AG04449 (cell line): ENCODE measurements around the gene GALNT10.
A peak's percentile ranks its signal among the peaks of the same experiment; 100 is the strongest.

ENCODE experiments used
- CTCF ChIA-PET: fragments of 350-600 bp; formaldehyde crosslinking; extraction: SDS; loops from one replicate; lab custom pipeline; 2021; ENCODE audit warnings: antibody characterized with exemption; lab: Yijun Ruan, JAX
- POLR2A ChIA-PET: fragments of 400-600, 350-600 bp; formaldehyde crosslinking; extraction: SDS; loops from one replicate; lab custom pipeline; 2020; ENCODE audit warnings: antibody characterized with exemption, inconsistent platforms; lab: Yijun Ruan, JAX
- DNase-seq: peaks from one replicate; pipeline ENCODE4 v3.0.0-alpha.2; 2010; ENCODE audit warnings: low read depth, low spot score
- H3K4me3 ChIP-seq: 2 replicates; pipeline ENCODE4 v1.5.1; 2011; ENCODE audit warnings: low read depth, mild to moderate bottlenecking, control low read depth, low read length
- CTCF ChIP-seq: IDR thresholded peaks from one replicate; pipeline ENCODE4 v1.5.1; 2011; ENCODE audit warnings: mild to moderate bottlenecking, moderate library complexity, low read length, control low read depth, inconsistent platforms; ENCODE audit not compliant: insufficient read depth; ENCODE audit errors: missing control alignments

Gene GALNT10, protein sequence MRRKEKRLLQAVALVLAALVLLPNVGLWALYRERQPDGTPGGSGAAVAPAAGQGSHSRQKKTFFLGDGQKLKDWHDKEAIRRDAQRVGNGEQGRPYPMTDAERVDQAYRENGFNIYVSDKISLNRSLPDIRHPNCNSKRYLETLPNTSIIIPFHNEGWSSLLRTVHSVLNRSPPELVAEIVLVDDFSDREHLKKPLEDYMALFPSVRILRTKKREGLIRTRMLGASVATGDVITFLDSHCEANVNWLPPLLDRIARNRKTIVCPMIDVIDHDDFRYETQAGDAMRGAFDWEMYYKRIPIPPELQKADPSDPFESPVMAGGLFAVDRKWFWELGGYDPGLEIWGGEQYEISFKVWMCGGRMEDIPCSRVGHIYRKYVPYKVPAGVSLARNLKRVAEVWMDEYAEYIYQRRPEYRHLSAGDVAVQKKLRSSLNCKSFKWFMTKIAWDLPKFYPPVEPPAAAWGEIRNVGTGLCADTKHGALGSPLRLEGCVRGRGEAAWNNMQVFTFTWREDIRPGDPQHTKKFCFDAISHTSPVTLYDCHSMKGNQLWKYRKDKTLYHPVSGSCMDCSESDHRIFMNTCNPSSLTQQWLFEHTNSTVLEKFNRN

GRCh38 chr5:154190595-154191304 is at the start of gene GALNT10:
GALNT10 (plus strand) TSS chr5:154190733; CDS start chr5:154190867, 134 bp downstream.
- no peak for DNase-seq

GRCh38 chr5:154141745-154142221 is 48.8 kb upstream of the GALNT10 start:
- no peak for TF ChIP-seq CTCF
- H3K4me3 ChIP-seq = no peak overlapping the region
- DNase-seq = no peak
- ChIA-PET POLR2A (no interaction called here), CTCF (no interaction called here)

More at GRCh38 chr5:154190595-154191304, at the start of gene GALNT10:
- ChIA-PET CTCF (interaction anchor here (0.7 to 10.0 kb wide), 12 partner anchors 8 to 258 kb away, joined by 3 to 114 read pairs (median 4); no protein-coding TSS in a partner anchor), POLR2A (interaction anchor here (0.6 to 3.7 kb wide), 18 partner anchors 9 to 215 kb away, joined by 3 to 20 read pairs (median 4); partner anchors contain the start of genes FAM114A2 and MFAP3)
- H3K4me3 ChIP-seq = peak within 1 kb of the TSS; percentile 84
- TF ChIP-seq CTCF = no peak

GRCh38 chr5:154143211-154143641 is 47.3 kb upstream of the GALNT10 start:
- CTCF ChIA-PET = no interaction called here
- no peak overlapping the region for H3K4me3 ChIP-seq
- no peak for DNase-seq
- TF ChIP-seq CTCF = no peak
- POLR2A ChIA-PET = no interaction called here

- CTCF ChIA-PET = no interaction called here
- POLR2A ChIA-PET = no interaction called here
- no peak for TF ChIP-seq CTCF
- H3K4me3 ChIP-seq = no peak overlapping the region
- no peak for DNase-seq
Measured at GRCh38 chr5:154145268-154145667, 45.3 kb upstream of the GALNT10 start.

DNA sequence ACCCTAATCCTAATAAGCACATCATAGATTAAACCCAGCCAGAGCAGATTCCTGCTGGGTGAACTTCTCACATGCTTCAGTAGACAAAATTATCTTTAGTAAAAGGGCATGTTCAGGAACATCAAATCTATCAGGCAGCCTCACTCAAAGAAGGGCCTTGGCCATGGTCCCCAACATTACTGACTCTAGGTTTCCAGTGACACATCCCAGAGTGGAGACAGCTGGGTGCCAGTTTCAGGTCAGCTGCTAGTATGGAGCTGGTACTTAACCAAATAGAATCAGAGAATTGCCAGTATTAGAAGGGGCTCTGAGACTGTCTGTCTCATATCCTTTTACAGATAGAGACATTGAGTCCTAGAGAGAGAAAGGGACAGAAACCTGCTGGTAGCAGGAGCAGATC is 44.1 kb upstream of the GALNT10 start:
- CTCF ChIA-PET = no interaction called here
- POLR2A ChIA-PET = no interaction called here

More for the DNA sequence above, 44.1 kb upstream of the GALNT10 start:
- no peak for DNase-seq
- TF ChIP-seq CTCF = no peak
- H3K4me3 ChIP-seq = no peak overlapping the region
